DND-41 (cell line): Measurements from ENCODE around the gene ANKRD13D.

Experiments
- ATAC-seq: fragments of 200-7000 bp; cut with Tn5 transposase; 3 replicates; pipeline ENCODE4 v1.9.1; 2021; ENCODE audit warnings: low read depth; ENCODE audit not compliant: insufficient read depth
- DNase-seq: peaks from one replicate; pipeline ENCODE4 v3.0.0-alpha.2; 2020
- H2AFZ ChIP-seq: 2 replicates; pipeline ENCODE4 v1.6.0; 2012; ENCODE audit warnings: low read depth, low read length
- H3K27ac ChIP-seq: 2 replicates; pipeline ENCODE4 v1.5.1; 2012; ENCODE audit warnings: low read length, inconsistent platforms
- H3K27me3 ChIP-seq: fragments of 200-600 bp; sonication (generic); 2 replicates; pipeline ENCODE4 v1.6.0; 2012; ENCODE audit warnings: low read length, mild to moderate bottlenecking, inconsistent platforms; ENCODE audit not compliant: insufficient read depth, poor library complexity
- H3K36me3 ChIP-seq: 2 replicates; pipeline ENCODE4 v1.5.1; 2012; ENCODE audit warnings: low read length, inconsistent platforms; ENCODE audit not compliant: insufficient read depth
- H3K4me1 ChIP-seq: 2 replicates; pipeline ENCODE4 v1.5.1; 2012; ENCODE audit warnings: mild to moderate bottlenecking, low read length; ENCODE audit not compliant: insufficient read depth
- H3K4me2 ChIP-seq: 2 replicates; pipeline ENCODE4 v1.6.0; 2012; ENCODE audit warnings: mild to moderate bottlenecking, moderate library complexity, low read length, inconsistent platforms; ENCODE audit not compliant: insufficient read depth
- H3K4me3 ChIP-seq, 2 experiments: fragments of 200-600 bp in 1 of 2; shearing (Covaris generic) in 1 of 2; 2 replicates each; pipeline ENCODE4 v1.5.1; 2012 to 2016; ENCODE audit warnings: inconsistent platforms in 2 of 2, low read length in 2 of 2, mild to moderate bottlenecking in 2 of 2, low read depth in 1 of 2, moderate library complexity in 1 of 2
- H3K79me2 ChIP-seq: 2 replicates; pipeline ENCODE4 v1.6.0; 2012; ENCODE audit warnings: low read length, inconsistent platforms; ENCODE audit not compliant: insufficient read depth
- H3K9ac ChIP-seq: 2 replicates; pipeline ENCODE4 v1.6.0; 2012; ENCODE audit warnings: low read depth, mild to moderate bottlenecking, inconsistent platforms, low read length, moderate library complexity
- H3K9me3 ChIP-seq: 2 replicates; pipeline ENCODE4 v1.5.1; 2012; ENCODE audit warnings: low read length, moderate library complexity, mild to moderate bottlenecking, inconsistent platforms; ENCODE audit not compliant: insufficient read depth, severe bottlenecking
- H4K20me1 ChIP-seq: 2 replicates; pipeline ENCODE4 v1.6.0; 2012; ENCODE audit warnings: low read length; ENCODE audit not compliant: insufficient read depth
- CTCF ChIP-seq: IDR thresholded peaks from 2 replicates; pipeline ENCODE4 v1.5.1; 2012; ENCODE audit warnings: borderline replicate concordance, low read length, moderate library complexity, mild to moderate bottlenecking; ENCODE audit not compliant: poor library complexity, severe bottlenecking; ENCODE audit errors: extremely low read depth
- EZH2 ChIP-seq: IDR thresholded peaks from 3 replicates; pipeline ENCODE4 v1.6.1; 2012; ENCODE audit warnings: borderline replicate concordance, low read depth, mild to moderate bottlenecking, moderate library complexity, low read length, inconsistent platforms; ENCODE audit not compliant: severe bottlenecking

Gene ANKRD13D

GRCh38 chr11:67270256-67271204, 18.6 kb upstream of the ANKRD13D start:
- H3K27ac ChIP-seq, result peak overlapping the region; percentile 95
- peak overlapping the region; percentile 95 for H3K9ac ChIP-seq
- H3K9me3 ChIP-seq, result no peaks in the 10 kb centered on the region
- H3K4me3 ChIP-seq, result peak overlapping the region in 1 of 2 experiments; percentile 84; a peak in 2 of 4 replicates
- ATAC-seq, result no peak
- no peak for TF ChIP-seq CTCF
- TF ChIP-seq EZH2, result no peak
- peaks cover 90% of the 10 kb centered on the region for H3K4me1 ChIP-seq
- peaks cover 87% of the 10 kb centered on the region for H3K36me3 ChIP-seq
- peak overlapping the region; percentile 96 for H3K4me2 ChIP-seq
- peaks cover 76% of the 10 kb centered on the region for H4K20me1 ChIP-seq
- H2AFZ ChIP-seq, result no peak overlapping the region
- H3K27me3 ChIP-seq, result no peaks in the 10 kb centered on the region
- peaks cover 96% of the 10 kb centered on the region for H3K79me2 ChIP-seq
- DNase-seq, result peak; percentile 63

GRCh38 chr11:67271205-67271540, 17.9 kb upstream of the ANKRD13D start:
- peak overlapping the region; percentile 95 for H3K9ac ChIP-seq
- peaks cover 97% of the 10 kb centered on the region for H3K79me2 ChIP-seq
- H3K4me1 ChIP-seq, result peaks cover 90% of the 10 kb centered on the region
- H3K4me2 ChIP-seq, result peak overlapping the region; percentile 96
- DNase-seq (no peak), ATAC-seq (no peak)
- H2AFZ ChIP-seq, result no peak overlapping the region
- no peaks in the 10 kb centered on the region for H3K9me3 ChIP-seq
- H3K36me3 ChIP-seq, result peaks cover 93% of the 10 kb centered on the region
- no peaks in the 10 kb centered on the region for H3K27me3 ChIP-seq
- TF ChIP-seq CTCF, result no peak
- no peak for TF ChIP-seq EZH2
- H4K20me1 ChIP-seq, result peaks cover 80% of the 10 kb centered on the region
- H3K4me3 ChIP-seq, result 0 out of 4 replicates have a peak overlapping the region, but pooled peaks of 1 of the 2 experiments have one; percentile 84
- peak overlapping the region; percentile 95 for H3K27ac ChIP-seq

GRCh38 chr11:67271541-67272284, 17.4 kb upstream of the ANKRD13D start:
- Histone ChIP-seq H3K9ac (peak overlapping the region; percentile 95), H4K20me1 (peaks cover 80% of the 10 kb centered on the region), H3K27ac (peak overlapping the region; percentile 95), H3K79me2 (peaks cover 100% of the 10 kb centered on the region), H3K4me2 (peak overlapping the region; percentile 96), H3K27me3 (no peaks in the 10 kb centered on the region), H3K4me1 (peaks cover 96% of the 10 kb centered on the region), H2AFZ (no peak overlapping the region), H3K9me3 (no peaks in the 10 kb centered on the region), H3K36me3 (peaks cover 94% of the 10 kb centered on the region), H3K4me3 (peak overlapping the region in 1 of 2 experiments; percentile 35; a peak in 2 of 4 replicates)
- TF ChIP-seq CTCF, result no peak
- no peak for TF ChIP-seq EZH2
- peak; percentile 77 for DNase-seq
- peak; percentile 25 for ATAC-seq
